Left ventricle myocardium inferior (tissue), 1 donor: ENCODE results near the gene NXPH2. TPM values are rescaled to one million over a fixed set of nuclear protein-coding genes. Genes with fewer than 3 reads are reported as not detected.
"Not testable (repeated sequence)": the region's sequence is repeated elsewhere in the genome, so short reads cannot be mapped to it uniquely, and the experiment has no call there.

Source experiments
- DNase-seq: peaks from one replicate; pipeline ENCODE4 v3.0.0-alpha.2; 2020
- H3K27ac ChIP-seq: fragments of 200-600 bp; replicated peaks from 2 replicates; pipeline ENCODE4 v1.8.0; 2021
- H3K27me3 ChIP-seq: fragments of 200-600 bp; 2 replicates; pipeline ENCODE4 v1.8.0; 2021; ENCODE audit warnings: low read depth
- H3K36me3 ChIP-seq: fragments of 200-600 bp; 2 replicates; pipeline ENCODE4 v1.8.0; 2021
- H3K4me1 ChIP-seq: fragments of 200-600 bp; 2 replicates; pipeline ENCODE4 v1.8.0; 2021
- H3K4me3 ChIP-seq: fragments of 200-600 bp; 2 replicates; pipeline ENCODE4 v1.8.0; 2021; ENCODE audit warnings: mild to moderate bottlenecking, moderate library complexity
- H3K9me3 ChIP-seq: fragments of 200-600 bp; replicated peaks from 2 replicates; pipeline ENCODE4 v1.8.0; 2021
- intact Hi-C: fragments of 100-400 bp; cut with micrococcal nuclease; formaldehyde crosslinking; loops from one replicate; pipeline ENCODE4 v1.11.0; 2022
- total RNA-seq: library from RNA; stranded (reverse); fragmentation: NEBNext Ultra II Directional; extraction: Animal tissue kit (Norgen Biotek cat#: 25700); gene quantifications from one replicate; pipeline ENCODE4 v1.2.1, GENCODE V29; 2021
- TF ChIP-seq, protein P1 (sequence below): fragments of 200-600 bp; IDR thresholded peaks from 2 replicates; pipeline ENCODE4 v1.8.0; 2021; ENCODE audit warnings: antibody characterized with exemption, mild to moderate bottlenecking, borderline replicate concordance
- donor health status: DM: no; HTN: yes; CAD: no; lungs with severe emphysema.

Gene NXPH2
- total RNA-seq, 1 donor from 2014 or later, result not detected

DNA sequence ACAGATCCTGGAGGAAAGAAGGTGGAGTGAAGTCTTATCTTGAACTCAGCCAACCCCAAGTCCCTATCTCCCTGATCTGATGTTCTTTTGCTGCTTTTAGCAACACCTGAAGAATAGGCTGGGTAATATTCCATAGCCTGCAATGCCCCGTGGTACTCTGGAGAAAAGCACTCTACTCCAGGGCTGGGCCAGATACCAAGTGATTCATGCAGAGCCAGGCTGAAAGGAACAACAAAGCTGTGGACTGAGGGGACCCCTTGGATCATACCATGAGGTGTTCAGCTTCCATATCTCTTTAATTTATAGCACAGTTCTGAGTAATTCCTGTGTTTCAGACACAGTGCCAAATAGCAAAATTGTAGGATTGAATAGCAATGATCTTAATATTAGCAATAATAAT lies 130.6 kb downstream of the NXPH2 start:
- no peaks in the 10 kb centered on the region for H3K27me3 ChIP-seq
- H3K27ac ChIP-seq, result no peak overlapping the region
- TF ChIP-seq, protein P1, sequence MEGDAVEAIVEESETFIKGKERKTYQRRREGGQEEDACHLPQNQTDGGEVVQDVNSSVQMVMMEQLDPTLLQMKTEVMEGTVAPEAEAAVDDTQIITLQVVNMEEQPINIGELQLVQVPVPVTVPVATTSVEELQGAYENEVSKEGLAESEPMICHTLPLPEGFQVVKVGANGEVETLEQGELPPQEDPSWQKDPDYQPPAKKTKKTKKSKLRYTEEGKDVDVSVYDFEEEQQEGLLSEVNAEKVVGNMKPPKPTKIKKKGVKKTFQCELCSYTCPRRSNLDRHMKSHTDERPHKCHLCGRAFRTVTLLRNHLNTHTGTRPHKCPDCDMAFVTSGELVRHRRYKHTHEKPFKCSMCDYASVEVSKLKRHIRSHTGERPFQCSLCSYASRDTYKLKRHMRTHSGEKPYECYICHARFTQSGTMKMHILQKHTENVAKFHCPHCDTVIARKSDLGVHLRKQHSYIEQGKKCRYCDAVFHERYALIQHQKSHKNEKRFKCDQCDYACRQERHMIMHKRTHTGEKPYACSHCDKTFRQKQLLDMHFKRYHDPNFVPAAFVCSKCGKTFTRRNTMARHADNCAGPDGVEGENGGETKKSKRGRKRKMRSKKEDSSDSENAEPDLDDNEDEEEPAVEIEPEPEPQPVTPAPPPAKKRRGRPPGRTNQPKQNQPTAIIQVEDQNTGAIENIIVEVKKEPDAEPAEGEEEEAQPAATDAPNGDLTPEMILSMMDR, result no peak
- intact Hi-C loops, result no loop called here
- H3K36me3 ChIP-seq, result no peaks in the 10 kb centered on the region
- H3K9me3 ChIP-seq, result no peaks in the 10 kb centered on the region
- no peak overlapping the region for H3K4me3 ChIP-seq
- no peaks in the 10 kb centered on the region for H3K4me1 ChIP-seq
- no peak for DNase-seq

DNA sequence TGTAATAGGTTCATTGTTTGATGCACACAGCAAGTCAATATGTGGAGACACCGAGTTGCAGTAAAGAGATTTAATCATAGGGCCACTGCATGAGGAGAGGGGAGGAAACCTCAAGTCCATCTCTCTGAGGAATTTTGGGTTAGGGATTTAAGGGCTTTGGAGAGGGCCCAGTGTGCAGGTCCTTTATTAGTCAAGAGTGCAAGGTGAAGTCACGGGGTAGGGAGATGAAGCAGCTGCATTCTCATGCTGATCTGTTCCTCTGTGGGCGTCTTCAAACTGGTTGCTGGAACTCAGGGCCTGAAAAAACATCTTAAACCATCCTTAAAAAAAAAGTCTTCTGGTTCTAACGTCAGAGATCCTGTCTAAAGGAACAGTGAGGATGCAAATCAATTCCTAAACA lies 131.6 kb downstream of the NXPH2 start:
- Histone ChIP-seq H3K27ac (no peak overlapping the region), H3K36me3 (no peaks in the 10 kb centered on the region), H3K4me3 (no peak overlapping the region), H3K9me3 (no peaks in the 10 kb centered on the region), H3K4me1 (no peaks in the 10 kb centered on the region), H3K27me3 (no peaks in the 10 kb centered on the region)
- DNase-seq, result no peak
- TF ChIP-seq, protein P1, result no peak
- intact Hi-C loops, result no loop called here

DNA sequence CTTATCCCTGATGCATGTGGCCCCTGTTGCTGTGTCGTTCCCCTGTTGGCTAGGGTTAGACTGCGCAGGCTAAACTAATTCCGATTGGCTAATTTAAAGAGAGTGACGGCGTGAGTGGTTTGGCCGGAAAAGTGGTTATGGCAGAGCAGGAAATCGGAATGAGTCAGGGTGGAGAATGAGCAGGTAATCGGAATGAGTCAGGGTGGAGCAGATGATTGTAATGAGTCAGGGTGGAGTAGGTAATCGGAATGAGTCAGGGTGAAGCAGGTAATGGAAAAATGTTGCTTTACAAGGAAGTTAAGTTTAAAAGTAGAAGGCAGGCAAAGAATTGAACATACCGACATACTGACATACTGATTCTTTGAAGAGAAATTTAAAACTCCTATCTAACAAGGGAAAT lies 135.4 kb downstream of the NXPH2 start:
- H3K9me3 ChIP-seq, H3K27me3 ChIP-seq, H3K4me3 ChIP-seq, H3K4me1 ChIP-seq, H3K36me3 ChIP-seq, intact Hi-C loops, DNase-seq, H3K27ac ChIP-seq: not testable (repeated sequence)

DNA sequence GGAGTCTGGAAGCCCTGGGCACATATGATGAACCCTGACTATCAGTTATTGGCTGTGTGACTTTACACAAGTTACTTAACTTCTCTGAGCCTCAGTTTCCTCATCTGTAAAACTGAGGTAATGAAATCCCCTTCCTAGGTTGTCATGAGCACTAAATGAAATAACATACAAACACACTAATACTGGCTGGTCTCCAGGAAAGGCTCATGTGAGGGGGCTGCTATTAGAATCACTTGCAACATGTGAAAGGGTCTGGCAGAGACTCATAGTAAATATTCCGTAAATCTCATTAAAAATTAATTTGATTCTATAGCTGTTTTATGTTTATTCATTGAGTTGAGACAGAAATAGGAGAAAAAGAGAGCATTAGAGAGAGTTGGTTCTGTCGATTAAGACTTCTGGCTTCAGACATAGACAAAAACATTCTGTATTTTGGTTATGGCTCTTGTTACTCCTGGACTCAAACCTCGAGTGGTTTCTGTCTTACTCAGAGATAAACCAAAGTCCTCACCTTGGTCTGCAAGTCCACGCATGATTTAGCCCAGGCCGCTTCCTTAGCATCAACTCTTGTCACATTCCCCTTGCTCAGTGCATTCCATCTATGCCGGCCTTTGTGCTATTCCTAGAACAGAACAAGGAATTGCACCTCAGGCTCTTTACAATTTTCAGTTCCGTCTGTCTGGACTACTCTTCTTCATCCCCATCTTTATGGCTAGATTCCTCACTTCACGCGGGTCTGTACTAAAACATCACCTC lies 139.1 kb downstream of the NXPH2 start:
- Histone ChIP-seq H3K36me3 (no peaks in the 10 kb centered on the region), H3K27me3 (no peaks in the 10 kb centered on the region), H3K9me3 (no peaks in the 10 kb centered on the region), H3K4me3 (no peak overlapping the region), H3K4me1 (no peaks in the 10 kb centered on the region), H3K27ac (no peak overlapping the region)
- intact Hi-C loops, result no loop called here
- TF ChIP-seq, protein P1, result no peak
- no peak for DNase-seq

DNA sequence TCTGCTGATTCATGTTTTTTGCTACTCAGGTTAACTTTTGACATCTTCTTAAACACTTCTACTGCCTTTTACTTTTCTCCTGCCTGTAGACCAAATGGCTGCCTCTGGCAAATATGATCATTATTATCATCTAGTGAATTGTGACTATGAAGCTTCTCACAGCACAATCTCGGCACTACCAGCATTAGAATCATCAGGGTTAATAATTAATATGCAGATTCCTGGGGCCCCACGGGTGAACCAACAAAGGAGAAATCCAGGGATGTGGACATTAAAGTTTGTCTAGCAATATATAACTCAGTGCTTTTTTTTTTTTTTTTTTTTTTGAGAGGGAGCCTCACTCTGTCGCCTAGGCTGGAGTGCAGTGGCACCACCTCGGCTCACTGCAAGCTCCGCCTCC lies 142.5 kb downstream of the NXPH2 start:
- no peak overlapping the region for H3K27ac ChIP-seq
- intact Hi-C loops, result no loop called here
- no peak for DNase-seq
- H3K4me3 ChIP-seq, result no peak overlapping the region
- H3K4me1 ChIP-seq, result no peaks in the 10 kb centered on the region
- no peaks in the 10 kb centered on the region for H3K27me3 ChIP-seq
- TF ChIP-seq, protein P1, result no peak
- peaks cover 12% of the 10 kb centered on the region for H3K9me3 ChIP-seq
- H3K36me3 ChIP-seq, result no peaks in the 10 kb centered on the region

DNA sequence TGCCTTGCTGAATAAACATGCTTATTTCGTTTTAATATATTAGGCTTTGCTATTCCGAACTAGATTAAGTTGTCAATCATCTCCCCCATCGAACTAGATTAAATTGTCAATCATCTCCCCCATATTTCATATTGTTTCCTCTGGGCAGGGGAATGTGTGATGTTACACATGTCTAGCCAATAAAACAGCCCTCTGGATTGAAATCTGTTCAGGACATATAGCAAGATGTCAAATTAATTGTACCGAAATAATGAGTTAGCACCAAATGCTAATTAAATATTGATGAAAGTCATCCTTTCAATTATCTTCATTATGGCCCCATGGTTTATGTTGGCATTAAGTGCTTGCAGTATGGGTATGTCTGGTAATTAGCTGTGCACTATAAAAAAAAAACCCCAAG lies 143.1 kb downstream of the NXPH2 start:
- DNase-seq, result no peak
- no peak overlapping the region for H3K27ac ChIP-seq
- peaks cover 15% of the 10 kb centered on the region for H3K9me3 ChIP-seq
- TF ChIP-seq, protein P1, result no peak
- no peak overlapping the region for H3K4me3 ChIP-seq
- intact Hi-C loops, result no loop called here
- no peaks in the 10 kb centered on the region for H3K36me3 ChIP-seq
- H3K4me1 ChIP-seq, result no peaks in the 10 kb centered on the region
- no peaks in the 10 kb centered on the region for H3K27me3 ChIP-seq
